Epithelial cell of proximal tubule (primary cell): ENCODE data around the gene CPNE2. TPM values are rescaled to one million over a fixed set of nuclear protein-coding genes. Genes with fewer than 3 reads are reported as not detected.

Source experiments
- DNase-seq: peaks from one replicate; pipeline ENCODE4 v3.0.0-alpha.2; 2011; ENCODE audit warnings: low read depth
- H3K4me3 ChIP-seq: 2 replicates; pipeline ENCODE4 v1.5.1; 2011; ENCODE audit warnings: low read depth, mild to moderate bottlenecking, low read length
- total RNA-seq: library from RNA; depleted of rRNA; stranded (reverse); fragments of >200 nt; gene quantifications from 2 replicates; pipeline ENCODE4 v1.2.3, GENCODE V29; 2015
- TF ChIP-seq, protein P1 (sequence below): conservative IDR thresholded peaks from 2 replicates; pipeline ENCODE4 v1.5.1; 2012; ENCODE audit warnings: low read depth, mild to moderate bottlenecking, low read length

The CPNE2 gene
- total RNA-seq, 1 donor from 2014 or later = 44.9 TPM

DNA sequence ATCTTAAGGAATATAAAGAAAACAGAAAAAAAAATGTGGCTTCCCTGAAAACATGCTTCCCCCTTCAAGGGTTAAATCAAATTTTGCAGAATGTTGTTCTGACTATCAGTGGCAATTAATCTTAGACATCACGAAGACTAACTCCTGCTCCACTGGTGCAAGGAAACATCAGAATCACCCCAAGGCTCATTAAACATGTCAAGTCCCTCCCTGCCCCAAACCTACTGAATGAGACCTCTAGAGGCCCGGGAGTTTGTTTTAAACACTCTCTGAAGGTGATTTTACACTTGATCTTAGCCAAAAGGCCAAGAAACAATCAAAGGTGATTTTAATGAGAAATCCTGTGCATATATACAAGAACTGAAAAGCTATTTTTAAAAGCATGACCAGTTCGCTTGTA lies 75.2 kb downstream of the CPNE2 start:
- TF ChIP-seq, protein P1, sequence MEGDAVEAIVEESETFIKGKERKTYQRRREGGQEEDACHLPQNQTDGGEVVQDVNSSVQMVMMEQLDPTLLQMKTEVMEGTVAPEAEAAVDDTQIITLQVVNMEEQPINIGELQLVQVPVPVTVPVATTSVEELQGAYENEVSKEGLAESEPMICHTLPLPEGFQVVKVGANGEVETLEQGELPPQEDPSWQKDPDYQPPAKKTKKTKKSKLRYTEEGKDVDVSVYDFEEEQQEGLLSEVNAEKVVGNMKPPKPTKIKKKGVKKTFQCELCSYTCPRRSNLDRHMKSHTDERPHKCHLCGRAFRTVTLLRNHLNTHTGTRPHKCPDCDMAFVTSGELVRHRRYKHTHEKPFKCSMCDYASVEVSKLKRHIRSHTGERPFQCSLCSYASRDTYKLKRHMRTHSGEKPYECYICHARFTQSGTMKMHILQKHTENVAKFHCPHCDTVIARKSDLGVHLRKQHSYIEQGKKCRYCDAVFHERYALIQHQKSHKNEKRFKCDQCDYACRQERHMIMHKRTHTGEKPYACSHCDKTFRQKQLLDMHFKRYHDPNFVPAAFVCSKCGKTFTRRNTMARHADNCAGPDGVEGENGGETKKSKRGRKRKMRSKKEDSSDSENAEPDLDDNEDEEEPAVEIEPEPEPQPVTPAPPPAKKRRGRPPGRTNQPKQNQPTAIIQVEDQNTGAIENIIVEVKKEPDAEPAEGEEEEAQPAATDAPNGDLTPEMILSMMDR = no peak
- DNase-seq = no peak
- H3K4me3 ChIP-seq = no peak overlapping the region

DNA sequence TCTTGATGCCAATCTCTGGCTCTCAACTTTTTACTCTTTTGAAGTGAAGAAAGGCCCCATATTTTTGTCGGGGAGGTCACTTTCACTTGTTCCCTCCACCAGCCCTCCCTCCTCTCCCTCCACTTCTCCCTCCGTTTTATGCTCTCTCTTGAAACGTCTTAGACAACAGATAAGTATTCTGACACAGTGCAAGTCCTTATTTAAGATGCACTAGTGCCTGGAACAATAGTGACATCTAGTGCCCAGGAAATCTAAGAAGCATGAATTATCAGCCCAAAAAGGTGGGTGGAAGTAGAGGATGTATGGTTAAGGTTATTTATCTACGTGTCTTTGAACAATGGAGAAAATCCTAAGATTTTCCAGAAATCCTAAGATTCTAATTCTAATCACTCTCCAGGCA lies 75.6 kb downstream of the CPNE2 start:
- TF ChIP-seq, protein P1 = peak; percentile 74
- no peak for DNase-seq
- H3K4me3 ChIP-seq = no peak overlapping the region

DNA sequence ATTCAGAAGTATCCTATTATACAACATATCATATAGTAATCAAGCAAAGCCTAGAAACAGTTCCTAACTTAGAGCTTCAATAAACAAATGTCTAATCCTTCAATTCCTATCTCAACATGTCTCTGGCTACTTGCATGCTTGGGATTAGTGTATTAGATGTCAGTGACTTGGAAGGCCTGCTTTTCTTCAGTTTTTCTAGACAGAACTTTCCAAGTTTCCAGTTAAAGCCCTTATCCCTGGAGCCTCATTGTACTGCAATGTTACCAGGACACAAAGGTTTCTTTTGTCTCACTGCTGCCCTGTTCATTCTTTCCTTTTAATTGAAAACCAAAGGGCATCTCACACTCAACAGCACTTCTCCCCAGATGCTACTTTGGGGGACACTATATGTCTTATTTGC lies 76.9 kb downstream of the CPNE2 start:
- no peak for DNase-seq
- TF ChIP-seq, protein P1 = no peak
- H3K4me3 ChIP-seq = no peak overlapping the region

DNA sequence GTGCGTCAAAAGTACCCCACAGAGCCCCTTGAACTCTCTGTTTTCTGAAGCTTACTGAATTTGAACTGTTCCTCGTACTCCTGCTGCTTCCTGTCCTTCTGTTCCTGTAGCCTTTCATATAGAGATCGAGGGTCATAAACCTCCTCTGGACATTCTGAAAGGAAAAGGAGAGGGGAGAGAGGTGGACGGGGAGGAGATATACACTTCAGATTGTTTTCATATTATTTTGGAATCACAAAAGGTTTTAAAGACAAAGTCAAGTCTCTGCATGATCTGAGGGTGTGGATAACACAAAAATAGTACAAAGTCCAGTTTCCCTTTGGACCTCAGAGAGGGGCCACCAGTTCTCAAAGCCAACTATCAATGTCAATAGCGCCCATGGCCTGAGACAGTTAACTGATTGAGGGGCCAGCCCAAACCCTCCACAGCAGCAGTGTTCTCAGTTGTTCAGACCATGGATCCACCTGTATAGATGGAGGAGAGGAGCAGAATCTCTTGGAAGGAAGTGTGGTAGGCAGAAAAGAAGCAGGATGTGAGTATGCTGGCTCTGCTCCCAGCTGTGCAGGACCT lies 80.4 kb downstream of the CPNE2 start:
- DNase-seq = no peak
- no peak overlapping the region for H3K4me3 ChIP-seq
- TF ChIP-seq, protein P1 = no peak

DNA sequence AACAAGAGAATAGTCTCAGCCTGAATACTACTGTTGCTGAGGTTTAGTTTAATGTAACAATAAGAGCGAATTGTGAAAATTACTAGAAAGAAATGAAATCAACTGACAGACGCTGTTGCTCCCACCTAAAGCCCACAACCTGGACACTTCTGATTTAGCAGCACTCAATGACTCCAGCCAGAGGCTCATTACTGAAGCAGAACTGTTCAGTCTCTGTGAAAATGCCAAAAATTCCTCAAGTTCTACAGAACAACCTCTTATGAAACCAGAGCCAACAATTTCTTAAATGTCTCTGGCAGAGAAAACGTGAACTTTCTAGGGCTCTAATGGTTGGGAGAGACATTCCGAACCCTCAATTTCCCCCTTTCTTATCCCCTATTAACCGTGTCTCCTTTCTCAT lies 83.5 kb downstream of the CPNE2 start:
- no peak overlapping the region for H3K4me3 ChIP-seq
- no peak for DNase-seq
- TF ChIP-seq, protein P1 = no peak

DNA sequence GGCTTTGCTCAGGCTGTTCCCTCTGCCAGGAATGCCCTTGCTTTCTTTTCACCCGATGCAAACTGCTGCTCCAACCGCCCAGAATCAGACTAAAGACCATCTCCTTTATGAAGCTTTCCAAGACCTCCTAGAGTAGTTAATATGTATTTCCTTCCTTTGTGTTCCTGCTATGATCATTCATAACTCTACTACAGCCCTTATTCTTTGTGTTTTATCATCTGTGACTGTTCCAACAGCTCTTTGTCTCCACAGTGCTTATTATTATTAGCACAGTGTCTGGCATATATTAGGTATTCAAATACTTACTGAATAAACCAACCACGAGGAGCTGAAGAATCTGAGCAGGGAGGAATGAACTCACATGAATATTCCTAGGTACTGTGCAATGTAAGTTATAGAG lies 85.8 kb downstream of the CPNE2 start:
- no peak overlapping the region for H3K4me3 ChIP-seq
- no peak for DNase-seq
- TF ChIP-seq, protein P1 = no peak

DNA sequence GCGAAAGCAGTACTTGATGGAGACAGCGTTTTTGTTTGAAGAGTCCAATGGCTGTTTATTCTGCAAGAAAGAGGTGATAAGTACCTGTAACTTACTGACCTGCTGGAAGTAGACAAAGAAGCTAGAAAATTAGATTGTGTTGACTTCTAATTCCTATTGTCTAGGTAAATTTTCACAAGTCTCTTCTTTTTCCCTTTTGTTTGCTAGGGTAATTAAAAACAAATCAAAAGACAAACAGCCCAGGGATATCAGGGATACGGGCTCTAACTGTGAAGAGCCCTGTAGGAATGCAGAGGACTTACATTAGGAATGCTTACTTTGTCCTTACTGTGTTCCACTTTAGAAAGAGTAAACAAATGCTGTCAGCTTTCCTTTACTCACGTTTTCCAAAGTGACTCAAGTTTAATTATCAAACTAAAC lies 86.4 kb downstream of the CPNE2 start:
- H3K4me3 ChIP-seq = no peak overlapping the region
- DNase-seq = no peak
- TF ChIP-seq, protein P1 = no peak
